IPS-NIHi7 (cell line): ENCODE measurements around the gene TRPM6.
A peak's percentile ranks its signal among the peaks of the same experiment; 100 is the strongest.
"Not testable (repeated sequence)": the region's sequence is repeated elsewhere in the genome, so short reads cannot be mapped to it uniquely, and the experiment has no call there.

Source experiments
- DNase-seq: peaks from one replicate; pipeline ENCODE4 v3.0.0; 2012; ENCODE audit warnings: mixed read lengths; ENCODE audit errors: extremely low spot score

TRPM6 gene

GRCh38 chr9:74856989-74857388 is 30.7 kb downstream of the TRPM6 start:
- no peak for DNase-seq

GRCh38 chr9:74855072-74855471 is 32.6 kb downstream of the TRPM6 start:
- DNase-seq: no peak

GRCh38 chr9:74853024-74853423 is 34.7 kb downstream of the TRPM6 start:
- not testable (repeated sequence) for DNase-seq

- no peak for DNase-seq
These were observed 39.6 kb downstream of the TRPM6 start for GRCh38 chr9:74848153-74848525.

- DNase-seq: no peak
These were observed 40.1 kb downstream of the TRPM6 start for GRCh38 chr9:74847478-74848152.

GRCh38 chr9:74846766-74847165 is 41.0 kb downstream of the TRPM6 start:
- DNase-seq: no peak

GRCh38 chr9:74838351-74838750 is 49.4 kb downstream of the TRPM6 start:
- DNase-seq: peak; percentile 29

- no peak for DNase-seq
These were observed 63.1 kb downstream of the TRPM6 start for GRCh38 chr9:74824654-74825053.

- DNase-seq: no peak
These were observed 66.1 kb downstream of the TRPM6 start for GRCh38 chr9:74821636-74822035.

GRCh38 chr9:74817816-74818215 is 69.9 kb downstream of the TRPM6 start:
- DNase-seq: no peak

GRCh38 chr9:74817281-74817810 is 70.4 kb downstream of the TRPM6 start:
- DNase-seq: no peak

GRCh38 chr9:74810200-74810599 is 77.5 kb downstream of the TRPM6 start:
- no peak for DNase-seq

GRCh38 chr9:74804018-74804385 is 83.7 kb downstream of the TRPM6 start:
- no peak for DNase-seq

- no peak for DNase-seq
These were observed 84.2 kb downstream of the TRPM6 start for GRCh38 chr9:74803376-74804017.

- no peak for DNase-seq
These were observed 87.5 kb downstream of the TRPM6 start for GRCh38 chr9:74800226-74800625.

GRCh38 chr9:74795803-74796202 is 91.9 kb downstream of the TRPM6 start:
- DNase-seq: no peak

GRCh38 chr9:74795081-74795480 is 92.6 kb downstream of the TRPM6 start:
- DNase-seq: no peak

- no peak for DNase-seq
These were observed 103.2 kb downstream of the TRPM6 start for GRCh38 chr9:74784506-74784905.

- DNase-seq: peak; percentile 14
These were observed 104.3 kb downstream of the TRPM6 start for GRCh38 chr9:74783408-74783807.

GRCh38 chr9:74777136-74777879 is 110.4 kb downstream of the TRPM6 start:
- DNase-seq: peak; percentile 52

GRCh38 chr9:74775396-74775795 is 112.3 kb downstream of the TRPM6 start:
- no peak for DNase-seq

- DNase-seq: peak; percentile 64
These were observed 113.7 kb downstream of the TRPM6 start for GRCh38 chr9:74773886-74774479.
